IMR-90 (cell line): Measurements from ENCODE around the gene IFNGR1. TPM values are rescaled to one million over a fixed set of nuclear protein-coding genes. Genes with fewer than 3 reads are reported as not detected.
A peak's percentile ranks its signal among the peaks of the same experiment; 100 is the strongest.

Source experiments
- ATAC-seq: fragments of 200-7000 bp; cut with Tn5 transposase; 2 replicates; pipeline ENCODE4 v1.9.1; 2020; ENCODE audit warnings: low read depth, mild to moderate bottlenecking, moderate library complexity
- BruUV-seq: library from RNA; stranded (reverse); fragments of 400-500 nt; replicated peaks from 2 replicates; lab custom pipeline; 2021; lab: Mats Ljungman, UMichigan
- CTCF ChIA-PET: fragments of 300-600 bp; formaldehyde crosslinking; extraction: SDS; loops from one replicate; lab custom pipeline; 2021; ENCODE audit warnings: antibody characterized with exemption; lab: Yijun Ruan, JAX
- POLR2A ChIA-PET: fragments of 300-600 bp; sonication (Branson Sonifier 250); formaldehyde crosslinking; loops from one replicate; lab custom pipeline; 2022; ENCODE audit warnings: antibody characterized with exemption; ENCODE audit not compliant: unreplicated experiment; lab: Charles Lee
- DNase-seq: peaks from one replicate; pipeline ENCODE4 v3.0.0; 2013
- H2AFZ ChIP-seq: replicated peaks from 2 replicates; pipeline ENCODE3; 2013; ENCODE audit warnings: low read length, mild to moderate bottlenecking; ENCODE audit not compliant: poor library complexity
- H2AK5ac ChIP-seq: 2 replicates; pipeline ENCODE4 v1.6.1; 2013; ENCODE audit warnings: low read depth, low read length, inconsistent platforms
- H2AK9ac ChIP-seq: replicated peaks from 2 replicates; pipeline ENCODE3; 2013; ENCODE audit warnings: mild to moderate bottlenecking, low read depth, low read length, moderate library complexity; ENCODE audit not compliant: poor library complexity
- H2BK120ac ChIP-seq: 2 replicates; pipeline ENCODE4 v1.6.1; 2013; ENCODE audit warnings: low read depth, low read length, inconsistent platforms
- H2BK15ac ChIP-seq: 3 replicates; pipeline ENCODE4 v1.6.1; 2013; ENCODE audit warnings: low read depth, low read length, inconsistent platforms
- H2BK20ac ChIP-seq: 2 replicates; pipeline ENCODE4 v1.6.1; 2013; ENCODE audit warnings: low read depth, mild to moderate bottlenecking, inconsistent platforms, low read length, moderate library complexity
- H2BK5ac ChIP-seq: 2 replicates; pipeline ENCODE4 v1.6.1; 2013; ENCODE audit warnings: mild to moderate bottlenecking, low read depth, low read length, inconsistent platforms; ENCODE audit not compliant: poor library complexity, severe bottlenecking
- H3K14ac ChIP-seq: replicated peaks from 2 replicates; pipeline ENCODE4 v1.6.1; 2013; ENCODE audit warnings: low read depth, low read length, inconsistent platforms
- H3K18ac ChIP-seq: 2 replicates; pipeline ENCODE4 v1.6.1; 2013; ENCODE audit warnings: low read depth, low read length, control low read depth
- H3K23ac ChIP-seq: 2 replicates; pipeline ENCODE4 v1.6.1; 2013; ENCODE audit warnings: low read depth, low read length, inconsistent platforms
- H3K27ac ChIP-seq: 2 replicates; pipeline ENCODE4 v1.5.1; 2013; ENCODE audit warnings: mild to moderate bottlenecking, control low read depth, low read length; ENCODE audit not compliant: insufficient read depth
- H3K27me3 ChIP-seq: 2 replicates; pipeline ENCODE4 v1.6.1; 2013; ENCODE audit warnings: low read length; ENCODE audit not compliant: control insufficient read depth, insufficient read depth
- H3K36me3 ChIP-seq: 2 replicates; pipeline ENCODE4 v1.6.1; 2013; ENCODE audit warnings: low read length, mixed read lengths; ENCODE audit not compliant: control insufficient read depth, insufficient read depth
- H3K4ac ChIP-seq: 2 replicates; pipeline ENCODE4 v1.6.1; 2013; ENCODE audit warnings: low read depth, low read length, inconsistent platforms
- H3K4me1 ChIP-seq: 2 replicates; pipeline ENCODE4 v1.6.1; 2013; ENCODE audit warnings: low read length, mixed read lengths; ENCODE audit not compliant: control insufficient read depth, insufficient read depth
- H3K4me2 ChIP-seq: 2 replicates; pipeline ENCODE4 v1.6.1; 2013; ENCODE audit warnings: low read depth, mild to moderate bottlenecking, control low read depth, low read length, moderate library complexity
- H3K4me3 ChIP-seq: 2 replicates; pipeline ENCODE4 v1.5.1; 2013; ENCODE audit warnings: low read depth, mild to moderate bottlenecking, control low read depth, low read length, moderate library complexity; ENCODE audit not compliant: insufficient read depth
- H3K56ac ChIP-seq: 2 replicates; pipeline ENCODE4 v1.6.1; 2013; ENCODE audit warnings: low read length, inconsistent platforms; ENCODE audit not compliant: insufficient read depth; ENCODE audit errors: extremely low read depth
- H3K79me1 ChIP-seq, 2 experiments: 2 replicates each; pipeline ENCODE4 v1.6.1; 2013; ENCODE audit warnings: low read length in 2 of 2, inconsistent platforms in 1 of 2, low read depth in 1 of 2
- H3K9ac ChIP-seq: 2 replicates; pipeline ENCODE4 v1.6.1; 2013; ENCODE audit warnings: low read depth, low read length, control low read depth
- H3K9me1 ChIP-seq: 2 replicates; pipeline ENCODE4 v1.6.1; 2013; ENCODE audit warnings: low read length, inconsistent platforms; ENCODE audit not compliant: insufficient read depth
- H3K9me3 ChIP-seq: 2 replicates; pipeline ENCODE4 v1.6.1; 2013; ENCODE audit warnings: low read length; ENCODE audit not compliant: control insufficient read depth, insufficient read depth
- H4K20me1 ChIP-seq: 2 replicates; pipeline ENCODE4 v1.6.1; 2013; ENCODE audit warnings: low read length, inconsistent platforms; ENCODE audit not compliant: insufficient read depth
- H4K5ac ChIP-seq: 2 replicates; pipeline ENCODE4 v1.6.1; 2013; ENCODE audit warnings: mild to moderate bottlenecking, low read depth, low read length, control low read depth
- H4K8ac ChIP-seq, 2 experiments: 2 replicates each; pipeline ENCODE4 v1.6.1; 2013; ENCODE audit warnings: low read depth in 2 of 2, low read length in 2 of 2, control low read depth in 1 of 2, inconsistent platforms in 1 of 2
- H4K91ac ChIP-seq: 2 replicates; pipeline ENCODE4 v1.6.1; 2013; ENCODE audit warnings: low read depth, low read length, inconsistent platforms; ENCODE audit not compliant: insufficient read depth
- BHLHE40 ChIP-seq: fragments of 150-350 bp; IDR thresholded peaks from 2 replicates; pipeline ENCODE4 v1.6.1; 2016; ENCODE audit warnings: mild to moderate bottlenecking, low read depth, low read length
- CEBPB ChIP-seq: IDR thresholded peaks from 2 replicates; pipeline ENCODE4 v1.6.1; 2012; ENCODE audit warnings: low read depth, low read length, improper control_type of control experiment
- CHD1 ChIP-seq: IDR thresholded peaks from 2 replicates; pipeline ENCODE4 v1.6.1; 2012; ENCODE audit warnings: low read depth, low read length, improper control_type of control experiment
- MAFK ChIP-seq: IDR thresholded peaks from 2 replicates; pipeline ENCODE4 v1.6.1; 2012; ENCODE audit warnings: low read depth, low read length, improper control_type of control experiment
- MAZ ChIP-seq: IDR thresholded peaks from 2 replicates; pipeline ENCODE4 v1.6.1; 2012; ENCODE audit warnings: low read depth, mild to moderate bottlenecking, low read length, improper control_type of control experiment, moderate library complexity, borderline replicate concordance
- NFE2L2 ChIP-seq: fragments of 150-350 bp; IDR thresholded peaks from 2 replicates; pipeline ENCODE4 v1.6.1; 2016; ENCODE audit warnings: low read depth, mild to moderate bottlenecking, low read length
- POLR2A ChIP-seq: IDR thresholded peaks from 2 replicates; pipeline ENCODE4 v1.6.1; 2012; ENCODE audit warnings: mild to moderate bottlenecking, low read depth, low read length
- RCOR1 ChIP-seq: IDR thresholded peaks from 2 replicates; pipeline ENCODE4 v1.6.1; 2012; ENCODE audit warnings: mild to moderate bottlenecking, low read length, improper control_type of control experiment; ENCODE audit not compliant: insufficient replicate concordance
- SMC3 ChIP-seq: fragments of 150-350 bp; IDR thresholded peaks from 2 replicates; pipeline ENCODE4 v1.6.1; 2016; ENCODE audit warnings: low read depth, mild to moderate bottlenecking, antibody characterized with exemption, low read length, moderate library complexity
- dilution Hi-C: fragments of 300-500 bp; cut with HindIII; formaldehyde crosslinking; loops from one replicate; pipeline ENCODE4 v1.14.3; 2018; ENCODE audit warnings: low sequenced_read_pairs; ENCODE audit not compliant: unreplicated experiment
- in situ Hi-C: fragments of 300-500 bp; cut with MboI; formaldehyde crosslinking; loops from 3 replicates; pipeline ENCODE4 v1.14.3; 2019; ENCODE audit warnings: low sequenced_read_pairs, inconsistent platforms, mixed read lengths
- intact Hi-C: fragments of 100-400 bp; cut with micrococcal nuclease; formaldehyde crosslinking; loops from 2 replicates; pipeline ENCODE4 v1.10.0; 2022
- polyA plus RNA-seq, 3 experiments: library from polyadenylated mRNA; depleted of rRNA; stranded (reverse); fragments of >200 nt; gene quantifications; 2 replicates each; pipeline ENCODE4 v1.2.3, GENCODE V29; 2012; ENCODE audit warnings: low replicate concordance in 1 of 3
- total RNA-seq: library from RNA; depleted of rRNA; stranded (reverse); fragments of >200 nt; gene quantifications from 2 replicates; pipeline ENCODE4 v1.2.3, GENCODE V29; 2012
- TF ChIP-seq, protein P1 (sequence below): fragments of 150-350 bp; IDR thresholded peaks from 2 replicates; pipeline ENCODE4 v1.6.1; 2016; ENCODE audit warnings: low read depth, mild to moderate bottlenecking, low read length, moderate library complexity, borderline replicate concordance
- TF ChIP-seq, protein P2 (sequence below): conservative IDR thresholded peaks from 2 replicates; pipeline ENCODE4 v1.5.1; 2012; ENCODE audit warnings: mild to moderate bottlenecking, low read depth, low read length, improper control_type of control experiment

IFNGR1 gene
- total and polyA plus RNA-seq, 2 of the 4 experiments (the other 2 are of a cell fraction) = 19.1 to 25.6 TPM

DNA sequence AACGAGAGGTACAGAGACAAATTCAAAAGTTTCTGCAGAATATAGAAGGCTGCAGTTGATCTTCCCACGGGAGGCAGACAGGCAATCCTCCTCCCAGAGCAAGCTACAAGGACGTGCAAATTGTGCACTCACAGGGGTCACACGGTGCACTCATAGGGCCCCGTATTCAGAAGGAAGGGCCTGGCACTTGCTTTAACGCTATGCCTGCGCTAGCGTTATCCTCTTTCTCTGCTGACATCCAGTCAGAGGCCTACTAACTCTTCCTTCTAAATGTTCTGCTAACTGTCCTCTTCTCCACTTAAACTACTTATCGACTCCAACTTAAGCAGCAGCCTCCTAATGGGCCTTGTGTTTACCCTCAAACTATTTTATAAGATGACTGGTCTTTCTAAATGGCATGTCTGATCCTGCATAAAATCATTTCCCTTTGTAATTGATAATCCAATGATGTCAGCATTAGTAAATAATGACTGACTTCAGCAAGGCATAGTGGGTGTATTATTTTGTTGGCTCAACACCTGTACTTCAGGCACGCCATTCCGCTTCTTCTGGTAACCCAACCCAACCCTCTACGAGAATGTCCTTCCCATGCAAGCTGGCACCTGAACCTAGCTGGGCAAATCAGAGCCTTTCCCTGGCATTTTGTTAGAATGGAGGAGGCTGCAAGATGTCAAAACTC is 2.2 kb downstream of the IFNGR1 start (continued):
- TF ChIP-seq, protein P1, sequence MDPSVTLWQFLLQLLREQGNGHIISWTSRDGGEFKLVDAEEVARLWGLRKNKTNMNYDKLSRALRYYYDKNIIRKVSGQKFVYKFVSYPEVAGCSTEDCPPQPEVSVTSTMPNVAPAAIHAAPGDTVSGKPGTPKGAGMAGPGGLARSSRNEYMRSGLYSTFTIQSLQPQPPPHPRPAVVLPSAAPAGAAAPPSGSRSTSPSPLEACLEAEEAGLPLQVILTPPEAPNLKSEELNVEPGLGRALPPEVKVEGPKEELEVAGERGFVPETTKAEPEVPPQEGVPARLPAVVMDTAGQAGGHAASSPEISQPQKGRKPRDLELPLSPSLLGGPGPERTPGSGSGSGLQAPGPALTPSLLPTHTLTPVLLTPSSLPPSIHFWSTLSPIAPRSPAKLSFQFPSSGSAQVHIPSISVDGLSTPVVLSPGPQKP = no peak
- TF ChIP-seq CHD1 (no peak), POLR2A (no peak)

DNA sequence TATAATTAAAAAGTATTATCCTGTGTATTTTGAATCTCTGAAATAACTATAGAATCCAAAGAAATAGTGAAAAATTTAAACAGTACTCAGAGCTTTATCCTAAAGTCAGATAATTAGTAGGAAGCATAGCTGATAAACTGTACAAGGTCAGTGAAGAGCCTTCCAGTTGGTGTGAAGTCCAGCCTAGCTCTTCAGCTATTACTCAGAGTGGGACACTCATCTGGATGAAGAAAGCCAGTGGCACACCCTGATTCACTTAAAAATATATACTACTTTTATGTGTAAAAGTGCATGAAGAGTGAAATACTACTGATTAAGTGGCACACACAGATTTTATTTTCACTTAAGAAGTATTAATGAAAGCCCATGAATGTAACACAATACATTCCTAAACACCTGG is 3.1 kb downstream of the IFNGR1 start:
- H2BK120ac ChIP-seq = no peak overlapping the region
- no peak overlapping the region for H3K18ac ChIP-seq
- no peak for ATAC-seq
- H2AK5ac ChIP-seq = no peak overlapping the region
- dilution Hi-C loops (no loop called here), intact Hi-C loops (no loop called here), in situ Hi-C loops (no loop called here)
- H3K56ac ChIP-seq = no peak overlapping the region
- no peak overlapping the region for H3K4me3 ChIP-seq
- no peak overlapping the region for H3K14ac ChIP-seq
- TF ChIP-seq RCOR1 (no peak), MAFK (no peak), CHD1 (no peak), NFE2L2 (no peak), MAZ (no peak), CEBPB (no peak), POLR2A (no peak), SMC3 (no peak), BHLHE40 (no peak)
- TF ChIP-seq, protein P2, sequence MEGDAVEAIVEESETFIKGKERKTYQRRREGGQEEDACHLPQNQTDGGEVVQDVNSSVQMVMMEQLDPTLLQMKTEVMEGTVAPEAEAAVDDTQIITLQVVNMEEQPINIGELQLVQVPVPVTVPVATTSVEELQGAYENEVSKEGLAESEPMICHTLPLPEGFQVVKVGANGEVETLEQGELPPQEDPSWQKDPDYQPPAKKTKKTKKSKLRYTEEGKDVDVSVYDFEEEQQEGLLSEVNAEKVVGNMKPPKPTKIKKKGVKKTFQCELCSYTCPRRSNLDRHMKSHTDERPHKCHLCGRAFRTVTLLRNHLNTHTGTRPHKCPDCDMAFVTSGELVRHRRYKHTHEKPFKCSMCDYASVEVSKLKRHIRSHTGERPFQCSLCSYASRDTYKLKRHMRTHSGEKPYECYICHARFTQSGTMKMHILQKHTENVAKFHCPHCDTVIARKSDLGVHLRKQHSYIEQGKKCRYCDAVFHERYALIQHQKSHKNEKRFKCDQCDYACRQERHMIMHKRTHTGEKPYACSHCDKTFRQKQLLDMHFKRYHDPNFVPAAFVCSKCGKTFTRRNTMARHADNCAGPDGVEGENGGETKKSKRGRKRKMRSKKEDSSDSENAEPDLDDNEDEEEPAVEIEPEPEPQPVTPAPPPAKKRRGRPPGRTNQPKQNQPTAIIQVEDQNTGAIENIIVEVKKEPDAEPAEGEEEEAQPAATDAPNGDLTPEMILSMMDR = no peak
- peaks cover 4% of the 10 kb centered on the region for H3K9me1 ChIP-seq
- H3K79me1 ChIP-seq = peaks cover 27 to 47% of the 10 kb centered on the region in 2 experiments
- H3K27ac ChIP-seq = no peak overlapping the region
- H3K23ac ChIP-seq = no peak overlapping the region
- peaks cover 36% of the 10 kb centered on the region for H4K20me1 ChIP-seq
- no peak overlapping the region for H3K4me2 ChIP-seq
- BruUV-seq = no TSS peak
- H2BK20ac ChIP-seq = no peak overlapping the region
- DNase-seq = peak; percentile 15
- H2AFZ ChIP-seq = no peak overlapping the region
- H3K9me3 ChIP-seq = no peaks in the 10 kb centered on the region
- no peak overlapping the region for H2BK5ac ChIP-seq
- POLR2A ChIA-PET = no interaction called here
- no peak overlapping the region for H4K91ac ChIP-seq
- no peak overlapping the region for H3K4ac ChIP-seq
- no peak overlapping the region for H4K8ac ChIP-seq
- H3K36me3 ChIP-seq = 0 out of 2 replicates have a peak, but pooled peaks cover 1% of the 10 kb centered on the region
- no peak overlapping the region for H2AK9ac ChIP-seq
- peaks cover 5% of the 10 kb centered on the region for H3K4me1 ChIP-seq
- H2BK15ac ChIP-seq = no peak overlapping the region
- no peak overlapping the region for H4K5ac ChIP-seq
- CTCF ChIA-PET = no interaction called here
- H3K9ac ChIP-seq = no peak overlapping the region
- H3K27me3 ChIP-seq = no peaks in the 10 kb centered on the region
